Muscle of leg (tissue), 11 donors: ENCODE data around the gene CCDC61. TPM values are rescaled to one million over a fixed set of nuclear protein-coding genes. Genes with fewer than 3 reads are reported as not detected.

Experiments used
- DNase-seq: peaks from one replicate; pipeline ENCODE4 v3.0.0; 2013
- H3K27ac ChIP-seq: one replicate; pipeline ENCODE4 v1.5.1; 2013; ENCODE audit warnings: mild to moderate bottlenecking, low read length, control low read depth
- H3K27me3 ChIP-seq: one replicate; pipeline ENCODE4 v1.6.1; 2013; ENCODE audit warnings: low read length; ENCODE audit not compliant: control insufficient read depth, insufficient read depth
- H3K36me3 ChIP-seq: one replicate; pipeline ENCODE4 v1.6.1; 2013; ENCODE audit warnings: low read length; ENCODE audit not compliant: control insufficient read depth, insufficient read depth
- H3K4me1 ChIP-seq: one replicate; pipeline ENCODE4 v1.6.1; 2013; ENCODE audit warnings: low read length; ENCODE audit not compliant: control insufficient read depth, insufficient read depth
- H3K4me3 ChIP-seq: one replicate; pipeline ENCODE4 v1.5.1; 2013; ENCODE audit warnings: low read length, control low read depth
- H3K9me3 ChIP-seq: replicated peaks from 2 replicates; pipeline ENCODE4 v1.6.1; 2013; ENCODE audit warnings: low read depth, low read length; ENCODE audit not compliant: control insufficient read depth
- WGBS: methylation state at CpG from one replicate; pipeline ENCODE4 v1.1.5; 2013; ENCODE audit warnings: missing lambda C conversion rate; ENCODE audit not compliant: insufficient coverage; 5-methylcytosine and 5-hydroxymethylcytosine counted together
- polyA plus RNA-seq, 8 donors: library from polyadenylated mRNA; unstranded; fragments of 120-200 nt; gene quantifications; one replicate each; pipeline versions ENCODE4 v1.2.1 to v1.2.3, GENCODE V29; 2013; ENCODE audit warnings: inconsistent platforms in 1 of 8, low replicate concordance in 1 of 8; ENCODE audit not compliant: insufficient read length in 8 of 8, insufficient read depth in 1 of 8
- total RNA-seq: library from RNA; stranded (reverse); fragments of 120-200 nt; gene quantifications from one replicate; pipeline ENCODE4 v1.2.4, GENCODE V29; 2013

The CCDC61 gene
- total and polyA plus RNA-seq, 9 donors: 6.1 to 9.0 (median 6.8) TPM

- Histone ChIP-seq H3K36me3 (no peaks in the 10 kb centered on the region), H3K27ac (peak overlapping the region; percentile 62), H3K4me3 (no peak overlapping the region), H3K9me3 (no peaks in the 10 kb centered on the region), H3K27me3 (no peaks in the 10 kb centered on the region), H3K4me1 (peaks cover 47% of the 10 kb centered on the region)
- no peak for DNase-seq
- 76% methylated on average over 13 of the region's 13 CpGs for WGBS
These were observed 40.9 kb downstream of the CCDC61 start for GRCh38 chr19:46035986-46036743.

GRCh38 chr19:46036744-46037128 is 41.5 kb downstream of the CCDC61 start:
- peak; percentile 51 for DNase-seq
- Histone ChIP-seq H3K36me3 (no peaks in the 10 kb centered on the region), H3K9me3 (no peaks in the 10 kb centered on the region), H3K27me3 (no peaks in the 10 kb centered on the region), H3K27ac (peak overlapping the region; percentile 53), H3K4me3 (no peak overlapping the region), H3K4me1 (peaks cover 53% of the 10 kb centered on the region)
- WGBS: 49% methylated on average over 3 of the region's 3 CpGs

- no peaks in the 10 kb centered on the region for H3K36me3 ChIP-seq
- H3K4me1 ChIP-seq: peaks cover 33% of the 10 kb centered on the region
- H3K27ac ChIP-seq: no peak overlapping the region
- H3K9me3 ChIP-seq: no peaks in the 10 kb centered on the region
- peaks cover 3% of the 10 kb centered on the region for H3K27me3 ChIP-seq
- no peak for DNase-seq
- H3K4me3 ChIP-seq: no peak overlapping the region
- 85% methylated on average over 5 of the region's 6 CpGs for WGBS
These were observed 44.9 kb downstream of the CCDC61 start for GRCh38 chr19:46040125-46040524.

- Histone ChIP-seq H3K36me3 (no peaks in the 10 kb centered on the region), H3K9me3 (no peaks in the 10 kb centered on the region), H3K4me3 (no peak within 1 kb of the TSS), H3K4me1 (peaks cover 27% of the 10 kb centered on the region), H3K27ac (peak within 1 kb of the TSS; percentile 1), H3K27me3 (peaks cover 3% of the 10 kb centered on the region)
- DNase-seq: no peak
- 54% methylated on average over 5 of the region's 7 CpGs for WGBS
These were observed 45.8 kb downstream of the CCDC61 start, which contains the start of gene IGFL4 for GRCh38 chr19:46040952-46041500. IGFL4 (minus strand) TSS chr19:46041002; CDS start chr19:46040962, 40 bp downstream.

GRCh38 chr19:46042252-46042883 is 47.1 kb downstream of the CCDC61 start:
- H3K9me3 ChIP-seq: no peaks in the 10 kb centered on the region
- no peaks in the 10 kb centered on the region for H3K36me3 ChIP-seq
- no CpG with 5 or more reads among the region's 5 CpGs for WGBS
- DNase-seq: no peak
- H3K27ac ChIP-seq: no peak overlapping the region
- H3K4me3 ChIP-seq: no peak overlapping the region
- peaks cover 14% of the 10 kb centered on the region for H3K4me1 ChIP-seq
- peaks cover 3% of the 10 kb centered on the region for H3K27me3 ChIP-seq

GRCh38 chr19:46043519-46043918 is 48.3 kb downstream of the CCDC61 start:
- Histone ChIP-seq H3K9me3 (no peaks in the 10 kb centered on the region), H3K27ac (no peak overlapping the region), H3K4me1 (peaks cover 13% of the 10 kb centered on the region), H3K36me3 (no peaks in the 10 kb centered on the region), H3K27me3 (peaks cover 3% of the 10 kb centered on the region), H3K4me3 (no peak overlapping the region)
- DNase-seq: no peak
- WGBS: no CpG with 5 or more reads among the region's 1 CpG

GRCh38 chr19:46049597-46049996 is 54.3 kb downstream of the CCDC61 start:
- no peak overlapping the region for H3K4me3 ChIP-seq
- no peak for DNase-seq
- H3K4me1 ChIP-seq: no peaks in the 10 kb centered on the region
- peaks cover 10% of the 10 kb centered on the region for H3K27me3 ChIP-seq
- WGBS: 55% methylated on average over 1 of the region's 7 CpGs
- no peak overlapping the region for H3K27ac ChIP-seq
- no peaks in the 10 kb centered on the region for H3K36me3 ChIP-seq
- H3K9me3 ChIP-seq: no peaks in the 10 kb centered on the region

GRCh38 chr19:46052896-46053295 is 57.6 kb downstream of the CCDC61 start:
- Histone ChIP-seq H3K27ac (no peak overlapping the region), H3K4me3 (no peak overlapping the region), H3K36me3 (no peaks in the 10 kb centered on the region), H3K4me1 (no peaks in the 10 kb centered on the region), H3K27me3 (peaks cover 9% of the 10 kb centered on the region), H3K9me3 (no peaks in the 10 kb centered on the region)
- WGBS: 67% methylated on average over 1 of the region's 4 CpGs
- no peak for DNase-seq

GRCh38 chr19:46056536-46056935 is 61.3 kb downstream of the CCDC61 start:
- no peaks in the 10 kb centered on the region for H3K4me1 ChIP-seq
- DNase-seq: no peak
- H3K27ac ChIP-seq: no peak overlapping the region
- 44% methylated on average over 3 of the region's 4 CpGs for WGBS
- no peaks in the 10 kb centered on the region for H3K36me3 ChIP-seq
- no peak overlapping the region for H3K4me3 ChIP-seq
- H3K27me3 ChIP-seq: peaks cover 2% of the 10 kb centered on the region
- H3K9me3 ChIP-seq: no peaks in the 10 kb centered on the region

GRCh38 chr19:46058778-46059177 is 63.5 kb downstream of the CCDC61 start:
- 70% methylated on average over 2 of the region's 3 CpGs for WGBS
- no peaks in the 10 kb centered on the region for H3K36me3 ChIP-seq
- no peak for DNase-seq
- no peaks in the 10 kb centered on the region for H3K27me3 ChIP-seq
- no peak overlapping the region for H3K27ac ChIP-seq
- H3K4me1 ChIP-seq: no peaks in the 10 kb centered on the region
- no peak overlapping the region for H3K4me3 ChIP-seq
- H3K9me3 ChIP-seq: peaks cover 3% of the 10 kb centered on the region
